ENCODE measurements around the gene C5. TPM values are rescaled to one million over a fixed set of nuclear protein-coding genes. Genes with fewer than 3 reads are reported as not detected.

Gene C5
- polyA plus RNA-seq, 1 of the 3 experiments (the other 2 are of a cell fraction), result 1.8 TPM

GRCh38 chr9:120923620-120924328 is 126.3 kb downstream of the C5 start:
- Histone ChIP-seq H3K4me2 (no peak overlapping the region), H3K4me3 (ENCODE audit: low read depth in 2 of 2, low read length in 1 of 2) (no peak overlapping the region), H3K4me1 (ENCODE audit: control insufficient read depth in 1 of 2, insufficient read depth in 2 of 2, low read depth in 1 of 2, low read length in 1 of 2) (peaks cover 27 to 57% of the 10 kb centered on the region in 2 experiments), H3K9me3 (no peaks in the 10 kb centered on the region), H3K27me3 (ENCODE audit: insufficient read depth) (no peaks in the 10 kb centered on the region), H2AFZ (ENCODE audit: low read depth) (no peak overlapping the region), H4K20me1 (ENCODE audit: insufficient read depth) (no peaks in the 10 kb centered on the region), H3K9me2 (no peaks in the 10 kb centered on the region), H3K9ac (no peak overlapping the region), H3K27ac (ENCODE audit: low read depth in 2 of 2, low read length in 1 of 2) (no peak overlapping the region), H3K36me3 (replicated peaks in 1 of 2; ENCODE audit: control insufficient read depth in 1 of 2, insufficient read depth in 2 of 2, low read length in 1 of 2) (no peaks in the 10 kb centered on the region), H3K79me2 (ENCODE audit: insufficient read depth) (no peaks in the 10 kb centered on the region), H3F3A (replicated peaks; ENCODE audit: insufficient read depth) (peaks cover 3% of the 10 kb centered on the region)
- TF ChIP-seq EP300 (IDR thresholded peaks at IDR 0.05; ENCODE audit: borderline replicate concordance in 1 of 2, low read depth in 1 of 2, low read length in 1 of 2) (no peak), RCOR1 (IDR thresholded peaks at IDR 0.05; ENCODE audit: low read length) (no peak), REST (IDR thresholded peaks at IDR 0.05; ENCODE audit: low read depth, low read length) (no peak), ZBTB33 (IDR thresholded peaks at IDR 0.05; ENCODE audit: borderline replicate concordance, low read depth) (no peak), FOXM1 (IDR thresholded peaks at IDR 0.05; ENCODE audit: low read depth) (no peak)
- ChIA-PET POLR2A (interaction anchor here (1.3 kb wide), 1 partner anchor 11 kb away, joined by 4 read pairs; no protein-coding TSS in a partner anchor), CTCF (interaction anchor here (6.3 kb wide), 1 partner anchor 12 kb away, joined by 42 read pairs; no protein-coding TSS in a partner anchor)
- 96% methylated on average over 8 of the region's 11 CpGs for WGBS (ENCODE audit: low lambda C conversion rate)
- no peak for DNase-seq

GRCh38 chr9:120922404-120923195 is 127.5 kb downstream of the C5 start:
- Histone ChIP-seq H3K4me1 (ENCODE audit: control insufficient read depth in 1 of 2, insufficient read depth in 2 of 2, low read depth in 1 of 2, low read length in 1 of 2) (peaks cover 27 to 60% of the 10 kb centered on the region in 2 experiments), H2AFZ (ENCODE audit: low read depth) (no peak overlapping the region), H3K9me2 (no peaks in the 10 kb centered on the region), H3K9me3 (no peaks in the 10 kb centered on the region), H3K36me3 (replicated peaks in 1 of 2; ENCODE audit: control insufficient read depth in 1 of 2, insufficient read depth in 2 of 2, low read length in 1 of 2) (no peaks in the 10 kb centered on the region), H4K20me1 (ENCODE audit: insufficient read depth) (no peaks in the 10 kb centered on the region), H3K9ac (no peak overlapping the region), H3F3A (replicated peaks; ENCODE audit: insufficient read depth) (peaks cover 3% of the 10 kb centered on the region), H3K79me2 (ENCODE audit: insufficient read depth) (no peaks in the 10 kb centered on the region), H3K4me2 (no peak overlapping the region), H3K4me3 (ENCODE audit: low read depth in 2 of 2, low read length in 1 of 2) (no peak overlapping the region), H3K27ac (ENCODE audit: low read depth in 2 of 2, low read length in 1 of 2) (peak overlapping the region in 1 of 2 experiments; percentile 92; a peak in 2 of 4 replicates), H3K27me3 (ENCODE audit: insufficient read depth) (no peaks in the 10 kb centered on the region)
- 88% methylated on average over 7 of the region's 7 CpGs for WGBS (ENCODE audit: low lambda C conversion rate)
- no peak for DNase-seq
- ChIA-PET POLR2A (interaction anchor here (0.7 to 1.7 kb wide), 5 partner anchors 9 to 577 kb away, joined by 3 to 10 read pairs (median 4); partner anchors contain the start of gene GGTA1), CTCF (interaction anchor here (1.1 to 6.3 kb wide), 4 partner anchors 9 to 32 kb away, joined by 3 to 42 read pairs (median 6); no protein-coding TSS in a partner anchor)
- TF ChIP-seq CTCF (IDR thresholded peaks at IDR 0.05) (no peak), RCOR1 (IDR thresholded peaks at IDR 0.05; ENCODE audit: low read length) (no peak), NRF1 (IDR thresholded peaks at IDR 0.05; ENCODE audit: low read depth, low read length) (no peak), MAX (IDR thresholded peaks at IDR 0.05; ENCODE audit: low read depth) (no peak), EP300 (IDR thresholded peaks at IDR 0.05; ENCODE audit: borderline replicate concordance in 1 of 2, low read depth in 1 of 2, low read length in 1 of 2) (no peak), SMC3 (IDR thresholded peaks at IDR 0.05; ENCODE audit: low read depth, low read length) (no peak), PBX3 (IDR thresholded peaks at IDR 0.05) (no peak), JUND (IDR thresholded peaks at IDR 0.05) (no peak), FOXM1 (IDR thresholded peaks at IDR 0.05; ENCODE audit: low read depth) (no peak), IRF3 (IDR thresholded peaks at IDR 0.05; ENCODE audit: low read depth, low read length) (no peak)

All from SK-N-SH (cell line).